ENCODE measurements around the gene LCORL. TPM values are rescaled to one million over a fixed set of nuclear protein-coding genes. Genes with fewer than 3 reads are reported as not detected.

Gene LCORL
- total RNA-seq, 4 donors from 2014 or later = 6.1 to 17.5 (median 8.2) TPM

DNA sequence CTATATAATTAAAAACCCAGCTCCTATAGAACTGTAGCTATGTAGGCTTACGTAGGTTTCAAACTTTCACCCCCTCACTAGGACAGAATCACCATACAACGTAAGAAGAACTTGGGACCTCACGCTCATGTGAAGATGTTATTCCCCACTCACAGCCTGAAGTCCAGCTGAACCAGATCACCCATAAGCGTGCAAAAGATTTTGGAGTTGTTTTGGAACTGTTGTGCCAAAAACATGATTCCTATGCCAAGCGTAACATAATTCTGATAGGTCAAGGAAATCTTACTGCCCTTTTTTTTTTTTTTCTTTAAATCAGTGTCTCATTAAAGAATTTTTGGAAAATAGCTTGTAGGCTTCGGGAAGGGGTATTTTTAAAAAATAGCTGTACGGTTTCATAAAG, 57.0 kb downstream of the LCORL start:
- DNase-seq = no peak
- WGBS, 2 donors = 86 to 93% methylated on average over 7 of the region's 7 CpGs
- TF ChIP-seq, protein P1, sequence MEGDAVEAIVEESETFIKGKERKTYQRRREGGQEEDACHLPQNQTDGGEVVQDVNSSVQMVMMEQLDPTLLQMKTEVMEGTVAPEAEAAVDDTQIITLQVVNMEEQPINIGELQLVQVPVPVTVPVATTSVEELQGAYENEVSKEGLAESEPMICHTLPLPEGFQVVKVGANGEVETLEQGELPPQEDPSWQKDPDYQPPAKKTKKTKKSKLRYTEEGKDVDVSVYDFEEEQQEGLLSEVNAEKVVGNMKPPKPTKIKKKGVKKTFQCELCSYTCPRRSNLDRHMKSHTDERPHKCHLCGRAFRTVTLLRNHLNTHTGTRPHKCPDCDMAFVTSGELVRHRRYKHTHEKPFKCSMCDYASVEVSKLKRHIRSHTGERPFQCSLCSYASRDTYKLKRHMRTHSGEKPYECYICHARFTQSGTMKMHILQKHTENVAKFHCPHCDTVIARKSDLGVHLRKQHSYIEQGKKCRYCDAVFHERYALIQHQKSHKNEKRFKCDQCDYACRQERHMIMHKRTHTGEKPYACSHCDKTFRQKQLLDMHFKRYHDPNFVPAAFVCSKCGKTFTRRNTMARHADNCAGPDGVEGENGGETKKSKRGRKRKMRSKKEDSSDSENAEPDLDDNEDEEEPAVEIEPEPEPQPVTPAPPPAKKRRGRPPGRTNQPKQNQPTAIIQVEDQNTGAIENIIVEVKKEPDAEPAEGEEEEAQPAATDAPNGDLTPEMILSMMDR (IDR thresholded peaks at IDR 0.05) = no peak
- no peak for TF ChIP-seq POLR2A (IDR thresholded peaks at IDR 0.05)
- Histone ChIP-seq H3K27ac (no peak overlapping the region), H3K4me3 (no peak overlapping the region), H3K36me3 (peaks cover 0 to 22% (median 0%) of the 10 kb centered on the region in 3 donors), H3K4me1 (peaks cover 0 to 5% (median 0%) of the 10 kb centered on the region in 3 donors), H3K9me3 (no peaks in the 10 kb centered on the region), H3K27me3 (no peaks in the 10 kb centered on the region)
- intact Hi-C loops (cut with DNase I) = no loop called here

GRCh38 chr4:17962171-17962570, 59.4 kb downstream of the LCORL start:
- intact Hi-C loops (cut with DNase I) = no loop called here
- no peaks in the 10 kb centered on the region for H3K27me3 ChIP-seq
- peaks cover 0 to 29% (median 0%) of the 10 kb centered on the region in 3 donors for H3K36me3 ChIP-seq
- no peaks in the 10 kb centered on the region for H3K4me1 ChIP-seq
- H3K4me3 ChIP-seq = no peak overlapping the region
- DNase-seq = no peak
- WGBS, 2 donors = 86 to 88% methylated on average over 2 of the region's 2 CpGs
- no peak overlapping the region for H3K27ac ChIP-seq
- TF ChIP-seq POLR2A (IDR thresholded peaks at IDR 0.05) = no peak
- TF ChIP-seq, protein P1 (IDR thresholded peaks at IDR 0.05) = no peak
- H3K9me3 ChIP-seq = no peaks in the 10 kb centered on the region

- no peaks in the 10 kb centered on the region for H3K9me3 ChIP-seq
- intact Hi-C loops (cut with DNase I) = no loop called here
- no peaks in the 10 kb centered on the region for H3K27me3 ChIP-seq
- H3K4me1 ChIP-seq = no peaks in the 10 kb centered on the region
- H3K36me3 ChIP-seq = peaks cover 0 to 38% (median 0%) of the 10 kb centered on the region in 3 donors
- TF ChIP-seq, protein P1 (IDR thresholded peaks at IDR 0.05) = no peak
- no peak for TF ChIP-seq POLR2A (IDR thresholded peaks at IDR 0.05)
- H3K4me3 ChIP-seq = no peak overlapping the region
- DNase-seq = no peak
- H3K27ac ChIP-seq = no peak overlapping the region
Observed at GRCh38 chr4:17961249-17961648, 60.3 kb downstream of the LCORL start.

DNA sequence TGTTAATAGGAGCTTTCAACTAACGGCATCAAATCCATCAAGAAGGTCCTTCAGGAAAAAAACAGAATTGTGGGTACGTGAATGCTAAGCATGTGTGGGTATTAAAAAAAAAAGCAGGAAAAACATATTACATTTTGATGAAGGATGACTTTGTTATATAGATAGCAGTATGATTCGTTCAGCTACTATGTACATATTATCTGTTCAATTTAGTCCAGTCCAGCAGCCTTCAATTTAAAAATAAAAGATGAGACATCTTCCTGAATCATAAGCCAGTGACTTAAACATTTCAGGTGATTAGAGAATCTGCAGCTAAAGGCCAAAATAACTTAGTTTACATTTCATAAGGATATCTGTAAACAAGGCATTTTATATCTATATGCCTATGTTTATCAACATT, 63.4 kb downstream of the LCORL start:
- DNase-seq = no peak
- no peak overlapping the region for H3K4me3 ChIP-seq
- no peaks in the 10 kb centered on the region for H3K27me3 ChIP-seq
- H3K27ac ChIP-seq = no peak overlapping the region
- intact Hi-C loops (cut with DNase I) = no loop called here
- H3K36me3 ChIP-seq = peaks cover 0 to 68% (median 0%) of the 10 kb centered on the region in 3 donors
- no peaks in the 10 kb centered on the region for H3K4me1 ChIP-seq
- H3K9me3 ChIP-seq = no peaks in the 10 kb centered on the region
- TF ChIP-seq POLR2A (IDR thresholded peaks at IDR 0.05) = no peak
- TF ChIP-seq, protein P1 (IDR thresholded peaks at IDR 0.05) = no peak
- 87 to 90% methylated on average over 3 of the region's 3 CpGs for WGBS, 2 donors

GRCh38 chr4:17957688-17958087, 63.9 kb downstream of the LCORL start:
- Histone ChIP-seq H3K4me3 (no peak overlapping the region), H3K27ac (no peak overlapping the region), H3K4me1 (no peaks in the 10 kb centered on the region), H3K27me3 (no peaks in the 10 kb centered on the region), H3K9me3 (no peaks in the 10 kb centered on the region), H3K36me3 (peaks cover 0 to 73% (median 0%) of the 10 kb centered on the region in 3 donors)
- intact Hi-C loops (cut with DNase I) = no loop called here
- no peak for DNase-seq
- 63 to 86% methylated on average over 1 of the region's 1 CpG for WGBS, 2 donors
- TF ChIP-seq POLR2A (IDR thresholded peaks at IDR 0.05) = no peak
- TF ChIP-seq, protein P1 (IDR thresholded peaks at IDR 0.05) = no peak

Data from esophagus squamous epithelium (tissue), 5 donors.